Neural progenitor cell (in vitro differentiated cells): ENCODE measurements around the gene CDKN2B.
A peak's percentile ranks its signal among the peaks of the same experiment; 100 is the strongest.

Experiments used
- EZH2 ChIP-seq: fragments of 200-600 bp; sonication (generic); IDR thresholded peaks from 2 replicates; pipeline ENCODE4 v1.6.1; 2017; ENCODE audit warnings: antibody characterized with exemption, mild to moderate bottlenecking, moderate library complexity
- TF ChIP-seq, protein P1 (sequence below): fragments of 200-600 bp; sonication (generic); IDR thresholded peaks from 2 replicates; pipeline ENCODE4 v1.5.1; 2017; ENCODE audit warnings: antibody characterized with exemption, mild to moderate bottlenecking

DNA sequence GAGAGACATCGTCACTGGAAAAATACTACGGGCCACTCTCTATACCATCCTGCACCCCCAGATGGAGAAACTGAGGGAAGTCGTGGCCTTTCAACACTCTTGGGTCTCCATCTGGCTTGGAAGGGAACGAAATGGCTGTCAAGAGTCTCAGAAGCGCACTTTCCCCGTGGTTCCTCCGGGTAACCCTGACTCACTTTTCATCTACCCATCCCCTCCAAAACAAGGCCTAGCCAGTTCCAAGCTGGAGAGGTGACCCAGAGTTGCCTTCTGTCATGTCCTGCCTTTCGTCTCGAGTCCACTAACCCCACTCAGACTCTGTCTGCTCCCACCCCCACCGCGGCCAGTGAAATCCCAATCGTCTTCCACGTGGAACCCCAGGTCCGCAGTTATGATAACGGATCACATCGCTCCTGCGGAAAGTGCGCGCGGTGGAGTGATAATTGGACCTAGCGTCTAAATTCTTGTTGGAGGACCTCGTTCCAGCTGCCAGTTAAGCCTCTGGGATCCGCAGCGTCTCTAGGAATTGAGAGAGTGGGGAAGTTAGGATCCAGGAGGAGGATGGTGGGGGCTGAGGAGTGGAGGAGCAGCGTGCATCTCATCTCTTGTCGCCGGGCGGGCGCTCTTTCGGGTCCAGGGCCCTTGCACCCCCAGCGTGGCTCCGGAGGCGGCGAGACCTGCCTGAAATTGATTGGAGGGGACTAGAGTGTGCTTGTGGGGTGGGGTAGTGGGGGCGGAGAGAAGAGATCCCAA lies 19.5 kb downstream of the CDKN2B start:
- TF ChIP-seq, protein P1, sequence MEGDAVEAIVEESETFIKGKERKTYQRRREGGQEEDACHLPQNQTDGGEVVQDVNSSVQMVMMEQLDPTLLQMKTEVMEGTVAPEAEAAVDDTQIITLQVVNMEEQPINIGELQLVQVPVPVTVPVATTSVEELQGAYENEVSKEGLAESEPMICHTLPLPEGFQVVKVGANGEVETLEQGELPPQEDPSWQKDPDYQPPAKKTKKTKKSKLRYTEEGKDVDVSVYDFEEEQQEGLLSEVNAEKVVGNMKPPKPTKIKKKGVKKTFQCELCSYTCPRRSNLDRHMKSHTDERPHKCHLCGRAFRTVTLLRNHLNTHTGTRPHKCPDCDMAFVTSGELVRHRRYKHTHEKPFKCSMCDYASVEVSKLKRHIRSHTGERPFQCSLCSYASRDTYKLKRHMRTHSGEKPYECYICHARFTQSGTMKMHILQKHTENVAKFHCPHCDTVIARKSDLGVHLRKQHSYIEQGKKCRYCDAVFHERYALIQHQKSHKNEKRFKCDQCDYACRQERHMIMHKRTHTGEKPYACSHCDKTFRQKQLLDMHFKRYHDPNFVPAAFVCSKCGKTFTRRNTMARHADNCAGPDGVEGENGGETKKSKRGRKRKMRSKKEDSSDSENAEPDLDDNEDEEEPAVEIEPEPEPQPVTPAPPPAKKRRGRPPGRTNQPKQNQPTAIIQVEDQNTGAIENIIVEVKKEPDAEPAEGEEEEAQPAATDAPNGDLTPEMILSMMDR: no peak
- peak; percentile 78 for TF ChIP-seq EZH2
